Skeletal muscle tissue (tissue), 4 donors: ENCODE data around the gene GSTA4. TPM values are rescaled to one million over a fixed set of nuclear protein-coding genes. Genes with fewer than 3 reads are reported as not detected.
A peak's percentile ranks its signal among the peaks of the same experiment; 100 is the strongest.
"Not testable (repeated sequence)": the region's sequence is repeated elsewhere in the genome, so short reads cannot be mapped to it uniquely, and the experiment has no call there.

ENCODE experiments used
- H3K27ac ChIP-seq: one replicate; pipeline ENCODE4 v1.7.0; 2013; ENCODE audit warnings: mild to moderate bottlenecking, low read depth, low read length, inconsistent platforms
- H3K27me3 ChIP-seq, 3 donors: one replicate each; pipeline ENCODE4 v1.7.0; 2013; ENCODE audit warnings: low read length in 3 of 3; ENCODE audit not compliant: control insufficient read depth in 3 of 3, insufficient read depth in 3 of 3
- H3K36me3 ChIP-seq, 3 donors: one replicate each; pipeline ENCODE4 v1.7.0; 2013; ENCODE audit warnings: low read length in 3 of 3; ENCODE audit not compliant: control insufficient read depth in 3 of 3, insufficient read depth in 3 of 3
- H3K4me1 ChIP-seq, 3 donors: one replicate each; pipeline ENCODE4 v1.7.0; 2013; ENCODE audit warnings: low read length in 3 of 3, mild to moderate bottlenecking in 3 of 3; ENCODE audit not compliant: control insufficient read depth in 3 of 3, insufficient read depth in 3 of 3
- H3K4me3 ChIP-seq, 3 donors: one replicate each; pipeline ENCODE4 v1.7.0; 2013; ENCODE audit warnings: low read length in 3 of 3
- H3K9ac ChIP-seq, 3 donors: one replicate each; pipeline ENCODE4 v1.7.0; 2013; ENCODE audit warnings: low read length in 3 of 3, mild to moderate bottlenecking in 3 of 3, moderate library complexity in 2 of 3, low read depth in 1 of 3
- H3K9me3 ChIP-seq, 3 donors: one replicate each; pipeline ENCODE4 v1.7.0; 2013; ENCODE audit warnings: low read length in 3 of 3; ENCODE audit not compliant: control insufficient read depth in 3 of 3
- total RNA-seq: library from RNA; depleted of rRNA; stranded (reverse); fragments of >200 nt; gene quantifications from one replicate; pipeline ENCODE4 v1.2.3, GENCODE V29; 2014
- donor health status: Osteomylitis.

GSTA4 gene
- total RNA-seq, 1 donor from 2014 or later: 35.5 TPM

GRCh38 chr6:53018446-53018845, 23.4 kb upstream of the GSTA4 start:
- Histone ChIP-seq H3K4me3 (no peak overlapping the region), H3K27ac (no peak overlapping the region), H3K27me3 (no peaks in the 10 kb centered on the region), H3K4me1 (no peaks in the 10 kb centered on the region), H3K36me3 (peaks cover 24 to 48% (median 39%) of the 10 kb centered on the region in 3 donors), H3K9ac (no peak overlapping the region), H3K9me3 (no peaks in the 10 kb centered on the region)

GRCh38 chr6:53015486-53015885, 20.4 kb upstream of the GSTA4 start:
- Histone ChIP-seq H3K27me3 (no peaks in the 10 kb centered on the region), H3K4me1 (no peaks in the 10 kb centered on the region), H3K9me3 (no peaks in the 10 kb centered on the region), H3K27ac (no peak overlapping the region), H3K4me3 (no peak overlapping the region), H3K9ac (no peak overlapping the region), H3K36me3 (peaks cover 45 to 71% (median 64%) of the 10 kb centered on the region in 3 donors)

GRCh38 chr6:53014744-53015143, 19.7 kb upstream of the GSTA4 start:
- Histone ChIP-seq H3K36me3 (peaks cover 53 to 79% (median 72%) of the 10 kb centered on the region in 3 donors), H3K27ac (no peak overlapping the region), H3K9ac (no peak overlapping the region), H3K27me3 (no peaks in the 10 kb centered on the region), H3K4me3 (no peak overlapping the region), H3K4me1 (no peaks in the 10 kb centered on the region), H3K9me3 (no peaks in the 10 kb centered on the region)

GRCh38 chr6:53014063-53014462, 19.0 kb upstream of the GSTA4 start:
- peak overlapping the region; percentile 59 for H3K27ac ChIP-seq
- peaks cover 60 to 83% (median 79%) of the 10 kb centered on the region in 3 donors for H3K36me3 ChIP-seq
- no peaks in the 10 kb centered on the region for H3K27me3 ChIP-seq
- no peak overlapping the region for H3K4me3 ChIP-seq
- H3K4me1 ChIP-seq: no peaks in the 10 kb centered on the region
- no peak overlapping the region for H3K9ac ChIP-seq
- H3K9me3 ChIP-seq: no peaks in the 10 kb centered on the region

GRCh38 chr6:53011979-53012378, 16.9 kb upstream of the GSTA4 start:
- Histone ChIP-seq H3K4me1 (no peaks in the 10 kb centered on the region), H3K9ac (no peak overlapping the region), H3K4me3 (no peak overlapping the region), H3K27ac (no peak overlapping the region), H3K27me3 (no peaks in the 10 kb centered on the region), H3K36me3 (peaks cover 58 to 80% (median 76%) of the 10 kb centered on the region in 3 donors), H3K9me3 (no peaks in the 10 kb centered on the region)

DNA sequence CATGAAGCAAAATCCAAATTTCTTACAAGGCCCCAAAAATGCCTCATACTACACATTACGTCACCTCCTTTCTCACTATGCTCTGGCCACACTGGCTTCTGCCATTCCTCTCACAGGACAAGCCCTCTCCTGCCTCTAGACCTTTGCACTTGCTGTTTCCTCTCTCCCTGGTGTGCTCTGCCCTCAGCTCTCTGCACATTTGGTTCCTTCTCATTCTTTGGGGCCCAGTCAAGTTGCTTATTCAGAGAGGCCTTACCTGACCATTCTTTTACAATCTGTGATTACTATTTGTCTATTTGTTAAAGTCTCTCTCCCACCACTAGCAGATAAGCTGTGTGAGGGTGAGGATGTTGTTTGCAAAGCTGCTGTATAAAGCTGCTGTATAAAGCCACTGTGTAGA, 15.4 kb upstream of the GSTA4 start:
- Histone ChIP-seq H3K9me3 (no peaks in the 10 kb centered on the region), H3K36me3 (peaks cover 64 to 80% (median 76%) of the 10 kb centered on the region in 3 donors), H3K4me1 (no peaks in the 10 kb centered on the region), H3K9ac (no peak overlapping the region), H3K4me3 (no peak overlapping the region), H3K27ac (no peak overlapping the region), H3K27me3 (no peaks in the 10 kb centered on the region)

- no peaks in the 10 kb centered on the region for H3K4me1 ChIP-seq
- no peak overlapping the region for H3K4me3 ChIP-seq
- H3K9ac ChIP-seq: no peak overlapping the region
- no peak overlapping the region for H3K27ac ChIP-seq
- H3K27me3 ChIP-seq: no peaks in the 10 kb centered on the region
- H3K36me3 ChIP-seq: peaks cover 64 to 74% (median 73%) of the 10 kb centered on the region in 3 donors
- no peaks in the 10 kb centered on the region for H3K9me3 ChIP-seq
Measured at GRCh38 chr6:53009511-53009910, 14.4 kb upstream of the GSTA4 start.

GRCh38 chr6:53009056-53009455, 14.0 kb upstream of the GSTA4 start:
- Histone ChIP-seq H3K9ac (no peak overlapping the region), H3K27me3 (no peaks in the 10 kb centered on the region), H3K4me3 (no peak overlapping the region), H3K4me1 (no peaks in the 10 kb centered on the region), H3K9me3 (no peaks in the 10 kb centered on the region), H3K36me3 (peaks cover 64 to 75% (median 73%) of the 10 kb centered on the region in 3 donors), H3K27ac (no peak overlapping the region)

GRCh38 chr6:53008192-53008687, 13.2 kb upstream of the GSTA4 start:
- H3K36me3 ChIP-seq: peaks cover 63 to 74% (median 72%) of the 10 kb centered on the region in 3 donors
- H3K4me1 ChIP-seq: not testable (repeated sequence)

GRCh38 chr6:53005663-53006250, 10.7 kb upstream of the GSTA4 start:
- Histone ChIP-seq H3K27me3 (no peaks in the 10 kb centered on the region), H3K27ac (no peak overlapping the region), H3K4me1 (no peaks in the 10 kb centered on the region), H3K9me3 (no peaks in the 10 kb centered on the region), H3K36me3 (peaks cover 46 to 52% (median 51%) of the 10 kb centered on the region in 3 donors), H3K4me3 (no peak overlapping the region), H3K9ac (no peak overlapping the region)

More at GRCh38 chr6:53008192-53008687, 13.2 kb upstream of the GSTA4 start:
- not testable (repeated sequence) for H3K9ac ChIP-seq, H3K4me3 ChIP-seq, H3K27ac ChIP-seq, H3K27me3 ChIP-seq, H3K9me3 ChIP-seq
